Loucy (cell line): ENCODE data around the gene SSTR5.

Experiments
- H2AFZ ChIP-seq: fragments of 200-600 bp; sonication (generic); 2 replicates; pipeline ENCODE4 v1.6.0; 2016; ENCODE audit warnings: antibody characterized with exemption, mild to moderate bottlenecking, low read length, moderate library complexity
- H3F3A ChIP-seq: fragments of 200-600 bp; 2 replicates; pipeline ENCODE4 v1.6.0; 2016; ENCODE audit warnings: antibody characterized with exemption, low read depth, mild to moderate bottlenecking
- H3K27me3 ChIP-seq: fragments of 200-600 bp; sonication (generic); 2 replicates; pipeline ENCODE4 v1.6.1; 2014; ENCODE audit warnings: low read length, mild to moderate bottlenecking; ENCODE audit not compliant: insufficient read depth, poor library complexity, severe bottlenecking
- H3K36me3 ChIP-seq: fragments of 200-600 bp; sonication (generic); 2 replicates; pipeline ENCODE4 v1.6.1; 2016; ENCODE audit warnings: low read length; ENCODE audit not compliant: insufficient read depth
- H3K4me1 ChIP-seq: fragments of 200-600 bp; sonication (generic); 2 replicates; pipeline ENCODE4 v1.5.1; 2014; ENCODE audit warnings: low read length, mild to moderate bottlenecking; ENCODE audit not compliant: insufficient read depth, poor library complexity, severe bottlenecking
- H3K4me2 ChIP-seq: fragments of 200-600 bp; sonication (generic); 2 replicates; pipeline ENCODE4 v1.6.0; 2014; ENCODE audit warnings: antibody characterized with exemption, low read length, low read depth, mild to moderate bottlenecking; ENCODE audit not compliant: poor library complexity, severe bottlenecking
- H3K4me3 ChIP-seq: fragments of 200-600 bp; sonication (generic); 2 replicates; pipeline ENCODE4 v1.5.1; 2014; ENCODE audit warnings: low read length, mild to moderate bottlenecking, mixed read lengths; ENCODE audit not compliant: poor library complexity, severe bottlenecking
- H3K79me2 ChIP-seq: fragments of 200-600 bp; sonication (generic); 2 replicates; pipeline ENCODE4 v1.6.1; 2014; ENCODE audit warnings: low read length; ENCODE audit not compliant: insufficient read depth
- H3K9ac ChIP-seq: fragments of 200-600 bp; sonication (generic); 2 replicates; pipeline ENCODE4 v1.6.0; 2014; ENCODE audit warnings: mild to moderate bottlenecking, low read depth, low read length, moderate library complexity; ENCODE audit not compliant: poor library complexity, severe bottlenecking
- H3K9me2 ChIP-seq: fragments of 200-600 bp; sonication (generic); replicated peaks from 2 replicates; pipeline ENCODE4 v1.6.1; 2016; ENCODE audit warnings: low read depth, low read length, mixed read lengths
- H3K9me3 ChIP-seq: fragments of 200-600 bp; sonication (generic); 2 replicates; pipeline ENCODE4 v1.6.1; 2014; ENCODE audit warnings: mild to moderate bottlenecking, antibody characterized with exemption, low read length, low read depth; ENCODE audit not compliant: insufficient read depth
- H4K20me1 ChIP-seq: fragments of 200-600 bp; sonication (generic); 2 replicates; pipeline ENCODE4 v1.6.0; 2014; ENCODE audit warnings: antibody characterized with exemption, low read length, mild to moderate bottlenecking; ENCODE audit not compliant: insufficient read depth, poor library complexity, severe bottlenecking
- EZH2phosphoT487 ChIP-seq: fragments of 200-600 bp; IDR thresholded peaks from 2 replicates; pipeline ENCODE4 v1.6.1; 2018; ENCODE audit warnings: antibody characterized with exemption, mild to moderate bottlenecking, moderate library complexity, borderline replicate concordance
- TF ChIP-seq, protein P1 (sequence below): fragments of 200-600 bp; sonication (generic); conservative IDR thresholded peaks from 2 replicates; pipeline ENCODE4 v1.5.1; 2014; ENCODE audit warnings: mild to moderate bottlenecking, antibody characterized with exemption, low read length

Gene SSTR5

DNA sequence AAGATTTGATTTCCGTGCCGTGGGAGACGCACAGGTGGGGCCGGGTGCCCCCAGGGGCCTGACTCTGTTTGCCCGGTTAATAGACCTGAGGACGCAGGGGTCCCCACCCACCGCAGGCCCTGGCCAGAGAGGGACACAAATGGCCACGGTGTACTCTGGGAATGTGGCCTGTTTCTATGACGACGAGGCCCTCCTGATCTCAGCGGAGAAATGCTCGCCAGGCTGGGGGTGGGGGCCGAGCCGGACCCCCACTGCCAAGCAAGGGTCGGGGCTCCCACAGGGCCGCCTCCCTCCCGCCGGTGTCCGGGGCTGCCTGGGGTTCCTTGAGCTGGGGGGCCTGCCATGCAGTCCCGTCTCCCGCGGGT lies 48.0 kb downstream of the SSTR5 start:
- no peak overlapping the region for H3K9ac ChIP-seq
- no peak overlapping the region for H3K4me2 ChIP-seq
- H3F3A ChIP-seq: no peaks in the 10 kb centered on the region
- no peaks in the 10 kb centered on the region for H4K20me1 ChIP-seq
- H3K36me3 ChIP-seq: no peaks in the 10 kb centered on the region
- no peaks in the 10 kb centered on the region for H3K27me3 ChIP-seq
- no peak for TF ChIP-seq EZH2phosphoT487
- TF ChIP-seq, protein P1, sequence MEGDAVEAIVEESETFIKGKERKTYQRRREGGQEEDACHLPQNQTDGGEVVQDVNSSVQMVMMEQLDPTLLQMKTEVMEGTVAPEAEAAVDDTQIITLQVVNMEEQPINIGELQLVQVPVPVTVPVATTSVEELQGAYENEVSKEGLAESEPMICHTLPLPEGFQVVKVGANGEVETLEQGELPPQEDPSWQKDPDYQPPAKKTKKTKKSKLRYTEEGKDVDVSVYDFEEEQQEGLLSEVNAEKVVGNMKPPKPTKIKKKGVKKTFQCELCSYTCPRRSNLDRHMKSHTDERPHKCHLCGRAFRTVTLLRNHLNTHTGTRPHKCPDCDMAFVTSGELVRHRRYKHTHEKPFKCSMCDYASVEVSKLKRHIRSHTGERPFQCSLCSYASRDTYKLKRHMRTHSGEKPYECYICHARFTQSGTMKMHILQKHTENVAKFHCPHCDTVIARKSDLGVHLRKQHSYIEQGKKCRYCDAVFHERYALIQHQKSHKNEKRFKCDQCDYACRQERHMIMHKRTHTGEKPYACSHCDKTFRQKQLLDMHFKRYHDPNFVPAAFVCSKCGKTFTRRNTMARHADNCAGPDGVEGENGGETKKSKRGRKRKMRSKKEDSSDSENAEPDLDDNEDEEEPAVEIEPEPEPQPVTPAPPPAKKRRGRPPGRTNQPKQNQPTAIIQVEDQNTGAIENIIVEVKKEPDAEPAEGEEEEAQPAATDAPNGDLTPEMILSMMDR: no peak
- no peak overlapping the region for H2AFZ ChIP-seq
- no peaks in the 10 kb centered on the region for H3K4me1 ChIP-seq
- H3K4me3 ChIP-seq: no peak overlapping the region
- H3K9me3 ChIP-seq: no peaks in the 10 kb centered on the region
- H3K79me2 ChIP-seq: no peaks in the 10 kb centered on the region
- no peaks in the 10 kb centered on the region for H3K9me2 ChIP-seq

DNA sequence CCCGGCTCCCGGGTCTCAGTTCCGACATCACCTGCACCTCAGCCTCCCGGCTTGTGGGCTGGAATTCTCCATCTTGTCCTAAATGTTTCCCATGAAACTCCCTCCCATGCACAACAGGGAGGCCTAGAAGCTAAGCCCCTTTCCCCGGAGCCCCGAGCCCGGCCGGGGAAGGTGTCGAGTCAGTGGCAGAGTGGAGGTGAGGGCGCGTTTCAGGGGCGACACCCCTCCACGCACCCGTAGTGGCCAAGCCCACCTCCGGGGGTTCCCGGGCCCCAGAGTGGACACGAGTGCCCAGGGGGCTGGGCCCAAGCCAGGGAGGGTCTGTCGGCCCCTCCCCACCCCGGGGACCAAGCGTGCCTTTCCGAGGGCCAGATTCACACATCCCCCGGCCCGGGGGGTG lies 48.5 kb downstream of the SSTR5 start:
- no peaks in the 10 kb centered on the region for H3K36me3 ChIP-seq
- H4K20me1 ChIP-seq: no peaks in the 10 kb centered on the region
- H3F3A ChIP-seq: no peaks in the 10 kb centered on the region
- H3K4me1 ChIP-seq: no peaks in the 10 kb centered on the region
- TF ChIP-seq EZH2phosphoT487: no peak
- TF ChIP-seq, protein P1: no peak
- H3K79me2 ChIP-seq: no peaks in the 10 kb centered on the region
- no peaks in the 10 kb centered on the region for H3K9me3 ChIP-seq
- H3K9ac ChIP-seq: no peak overlapping the region
- H2AFZ ChIP-seq: no peak overlapping the region
- H3K4me3 ChIP-seq: no peak overlapping the region
- no peaks in the 10 kb centered on the region for H3K9me2 ChIP-seq
- H3K27me3 ChIP-seq: no peaks in the 10 kb centered on the region
- H3K4me2 ChIP-seq: no peak overlapping the region

DNA sequence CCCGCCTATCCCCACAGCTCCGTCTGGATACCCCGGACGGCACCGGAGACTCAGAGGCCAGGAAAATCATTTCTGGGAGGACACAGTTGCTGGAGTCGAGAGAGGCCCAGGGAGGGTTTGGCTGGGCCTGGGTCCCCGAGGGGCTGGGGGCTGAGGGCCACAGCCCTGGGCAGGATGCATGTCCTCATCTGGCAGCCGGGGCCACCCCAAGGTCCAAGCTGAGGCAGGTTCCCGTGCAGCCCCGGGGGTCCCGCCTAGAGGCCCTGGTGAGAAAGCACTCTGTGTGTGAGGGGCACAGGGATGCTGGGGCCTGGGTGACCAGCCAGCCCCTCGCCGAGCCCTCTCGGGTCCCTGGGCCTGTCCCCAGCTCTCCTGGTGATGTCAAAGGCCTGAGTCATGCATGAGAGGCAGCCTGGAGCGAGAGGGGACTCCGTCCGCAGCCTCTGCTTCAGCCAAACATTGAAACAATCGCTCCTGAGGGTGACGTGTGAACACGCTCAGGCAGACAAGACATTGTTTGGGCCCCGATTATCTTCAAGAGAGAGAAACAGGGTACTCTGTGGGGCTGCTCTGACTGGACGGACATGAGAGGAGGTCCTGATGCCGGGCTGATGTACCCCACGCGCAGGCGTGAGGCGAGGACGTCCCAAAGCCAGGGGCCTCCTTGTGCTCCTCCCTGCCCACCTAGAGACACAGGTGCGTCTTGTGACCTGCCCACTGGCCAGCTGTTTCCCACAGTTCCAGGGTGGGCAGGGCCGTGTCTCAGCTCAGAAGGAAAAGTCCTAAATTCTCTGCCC lies 49.3 kb downstream of the SSTR5 start:
- no peaks in the 10 kb centered on the region for H3K27me3 ChIP-seq

More for the DNA sequence above, 49.3 kb downstream of the SSTR5 start:
- no peaks in the 10 kb centered on the region for H3K9me3 ChIP-seq
- H3K79me2 ChIP-seq: no peaks in the 10 kb centered on the region
- H3K4me3 ChIP-seq: no peak overlapping the region
- no peaks in the 10 kb centered on the region for H3K36me3 ChIP-seq
- H2AFZ ChIP-seq: no peak overlapping the region
- no peaks in the 10 kb centered on the region for H4K20me1 ChIP-seq
- no peaks in the 10 kb centered on the region for H3F3A ChIP-seq
- no peak overlapping the region for H3K4me2 ChIP-seq
- H3K4me1 ChIP-seq: no peaks in the 10 kb centered on the region
- H3K9ac ChIP-seq: no peak overlapping the region
- TF ChIP-seq EZH2phosphoT487: no peak
- TF ChIP-seq, protein P1: no peak
- no peaks in the 10 kb centered on the region for H3K9me2 ChIP-seq
